ENCODE data around the gene WAS. TPM values are rescaled to one million over a fixed set of nuclear protein-coding genes. Genes with fewer than 3 reads are reported as not detected.
A peak's percentile ranks its signal among the peaks of the same experiment; 100 is the strongest.
"Not testable (repeated sequence)": the region's sequence is repeated elsewhere in the genome, so short reads cannot be mapped to it uniquely, and the experiment has no call there.

WAS gene
- total RNA-seq, 1 donor from 2014 or later: 14.4 TPM

DNA sequence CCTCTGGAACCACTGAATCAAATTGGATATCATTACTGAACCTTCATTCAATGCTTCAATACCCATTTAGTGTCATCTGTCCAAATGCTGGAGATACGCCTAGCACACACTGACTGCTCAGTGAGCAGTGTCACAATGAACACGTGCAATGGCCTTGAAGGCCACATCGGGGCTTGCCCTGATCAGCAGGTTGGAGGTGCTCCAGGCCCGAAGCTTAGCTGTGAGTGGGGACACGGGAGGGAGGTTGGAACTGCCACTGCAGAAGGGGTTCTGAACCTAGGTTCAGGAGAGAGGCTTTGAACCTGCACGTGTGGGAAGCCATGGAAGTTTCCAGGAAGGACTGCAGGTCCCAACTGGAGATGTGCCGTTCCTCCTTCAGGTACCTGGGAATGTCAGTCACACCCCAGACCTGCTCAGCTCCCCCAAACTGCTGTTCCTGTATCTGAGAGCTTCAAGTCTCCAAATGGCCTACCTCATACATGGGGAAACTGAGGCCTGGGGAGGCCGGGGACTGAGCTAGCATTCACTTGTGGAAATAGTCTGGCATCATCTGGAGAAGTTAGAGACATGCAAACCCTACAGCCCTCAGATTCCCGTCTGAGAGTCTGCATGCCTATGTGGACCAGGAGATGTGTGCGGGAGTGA lies 1.9 kb upstream of the WAS start:
- ATAC-seq: no peak
- DNase-seq (ENCODE audit: low spot score): no peak
- intact Hi-C loops (cut with DNase I): no loop called here

- DNase-seq (ENCODE audit: low spot score); intact Hi-C loops (cut with DNase I): not testable (repeated sequence)
- ATAC-seq: peak; percentile 75
Observed at GRCh38 chrX:48682795-48683194, 804 bp upstream of the WAS start.

- ATAC-seq: no peak
- no peak for DNase-seq (ENCODE audit: low spot score)
- intact Hi-C loops (cut with DNase I): no loop called here
Observed at GRCh38 chrX:48684134-48684533, 535 bp downstream of the WAS start.

DNA sequence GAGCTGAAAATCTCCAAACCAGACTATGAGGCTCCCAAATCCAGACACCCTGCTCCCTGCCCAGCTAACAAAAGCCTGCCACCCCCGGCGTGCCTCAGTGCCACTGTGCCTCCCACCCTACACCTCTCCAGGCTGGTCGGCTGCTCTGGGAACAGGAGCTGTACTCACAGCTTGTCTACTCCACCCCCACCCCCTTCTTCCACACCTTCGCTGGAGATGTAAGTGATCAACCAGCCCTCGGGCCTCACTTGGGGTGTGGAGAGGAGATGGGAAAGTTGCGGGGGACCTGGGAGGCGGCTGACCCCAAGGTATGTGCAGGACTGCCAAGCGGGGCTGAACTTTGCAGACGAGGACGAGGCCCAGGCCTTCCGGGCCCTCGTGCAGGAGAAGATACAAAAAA lies 1.8 kb downstream of the WAS start:
- DNase-seq (ENCODE audit: low spot score) (no peak), ATAC-seq (no peak)
- intact Hi-C loops (cut with DNase I): no loop called here

DNA sequence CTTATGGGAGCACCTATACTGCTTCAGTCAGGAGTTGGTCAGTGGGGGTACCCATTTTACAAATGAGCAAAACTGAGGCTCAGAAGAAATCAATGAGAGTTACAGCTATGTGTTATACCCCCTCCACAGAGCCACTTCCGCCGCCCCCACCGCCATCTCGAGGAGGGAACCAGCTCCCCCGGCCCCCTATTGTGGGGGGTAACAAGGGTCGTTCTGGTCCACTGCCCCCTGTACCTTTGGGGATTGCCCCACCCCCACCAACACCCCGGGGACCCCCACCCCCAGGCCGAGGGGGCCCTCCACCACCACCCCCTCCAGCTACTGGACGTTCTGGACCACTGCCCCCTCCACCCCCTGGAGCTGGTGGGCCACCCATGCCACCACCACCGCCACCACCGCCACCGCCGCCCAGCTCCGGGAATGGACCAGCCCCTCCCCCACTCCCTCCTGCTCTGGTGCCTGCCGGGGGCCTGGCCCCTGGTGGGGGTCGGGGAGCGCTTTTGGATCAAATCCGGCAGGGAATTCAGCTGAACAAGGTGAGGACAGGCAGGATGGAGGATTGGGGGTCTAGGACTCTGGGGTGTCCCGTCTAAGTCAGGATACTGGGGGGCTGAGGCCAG lies 5.0 kb downstream of the WAS start:
- intact Hi-C loops (cut with DNase I): no loop called here
- no peak for ATAC-seq

DNA sequence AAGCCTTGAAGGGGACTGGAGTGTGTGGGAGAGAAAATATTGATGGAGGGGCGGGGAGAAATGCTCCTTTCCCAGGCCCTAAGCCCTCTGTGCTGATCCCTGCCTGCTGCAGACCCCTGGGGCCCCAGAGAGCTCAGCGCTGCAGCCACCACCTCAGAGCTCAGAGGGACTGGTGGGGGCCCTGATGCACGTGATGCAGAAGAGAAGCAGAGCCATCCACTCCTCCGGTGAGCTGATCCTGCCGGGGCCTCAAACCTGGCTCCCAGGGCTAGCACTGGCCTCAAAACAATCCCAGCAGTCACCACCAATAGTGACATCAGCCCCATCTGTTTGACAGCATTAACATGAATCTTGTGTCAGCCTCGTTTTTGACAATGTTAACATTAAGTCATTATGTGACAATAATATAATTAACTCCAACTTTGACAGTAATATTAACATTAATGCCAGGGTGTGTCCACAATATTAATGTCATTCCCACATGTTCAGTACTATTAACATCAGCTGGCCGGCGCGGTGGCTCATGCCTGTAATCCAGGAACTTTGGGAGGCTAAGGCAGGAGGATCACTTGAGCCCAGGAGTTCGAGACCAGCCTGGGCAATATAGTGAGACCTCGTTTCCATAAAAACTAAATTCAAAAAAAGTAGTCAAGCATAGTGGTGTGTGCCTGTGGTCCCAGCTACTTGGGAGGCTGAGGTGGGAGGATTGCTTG lies 5.8 kb downstream of the WAS start:
- ATAC-seq: no peak
- no peak for DNase-seq (ENCODE audit: low spot score)
- intact Hi-C loops (cut with DNase I): no loop called here

More for the DNA sequence above, 5.0 kb downstream of the WAS start:
- DNase-seq (ENCODE audit: low spot score): no peak

DNA sequence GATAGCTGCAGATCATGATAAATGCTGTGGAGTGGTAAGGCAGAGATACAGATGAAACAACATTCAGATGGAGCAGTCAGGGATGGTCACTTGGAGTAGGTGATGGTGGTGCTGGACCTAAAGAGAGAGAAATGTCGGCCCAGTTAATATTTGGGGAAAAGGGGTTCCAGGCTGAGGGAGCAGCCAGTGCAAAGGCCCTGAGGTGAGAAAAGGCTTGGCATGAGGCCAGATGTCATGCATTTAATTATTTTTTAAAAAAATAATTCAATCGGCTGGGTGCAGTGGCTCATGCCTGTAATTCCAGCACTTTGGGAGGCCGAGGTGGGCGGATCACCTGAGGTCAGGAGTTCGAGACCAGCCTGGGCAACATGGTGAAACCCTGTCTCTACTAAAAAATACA lies 8.1 kb downstream of the WAS start:
- intact Hi-C loops (cut with DNase I); DNase-seq (ENCODE audit: low spot score); ATAC-seq: not testable (repeated sequence)

DNA sequence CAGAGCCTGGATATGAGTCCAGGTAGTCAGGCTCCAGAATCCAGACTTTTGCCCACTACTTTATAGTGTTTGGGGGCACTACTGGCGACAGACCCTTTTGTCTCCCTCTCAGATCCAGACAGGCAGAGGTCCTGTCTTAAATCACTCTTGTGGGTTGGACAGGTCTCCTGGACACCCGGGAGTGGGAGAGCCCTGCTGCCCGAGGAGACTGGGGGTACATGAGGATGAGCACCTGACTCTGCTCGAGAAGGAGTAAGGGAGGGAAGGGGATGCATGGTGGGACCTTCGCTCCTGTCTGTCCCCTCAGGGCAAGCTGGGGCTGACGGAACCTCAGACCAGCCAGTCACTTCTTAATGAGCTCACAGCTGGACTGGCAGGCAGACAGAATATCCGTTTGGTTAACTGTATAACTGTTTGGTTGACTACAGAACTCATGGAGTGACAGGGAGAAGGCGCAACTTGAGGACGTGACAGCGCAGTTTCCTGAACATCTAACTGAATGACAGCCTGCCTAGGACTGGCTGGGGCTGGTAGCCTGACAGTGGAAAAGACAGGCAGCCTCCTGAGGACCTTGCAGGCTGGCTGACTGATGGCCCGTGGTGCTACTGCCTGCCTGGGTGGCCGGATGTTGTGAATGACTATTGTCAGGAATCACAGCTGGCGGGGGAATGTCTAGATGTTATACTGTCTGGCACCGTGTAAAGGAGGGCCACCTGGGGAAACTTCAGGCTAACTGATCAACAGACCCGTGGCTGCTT lies 11.4 kb downstream of the WAS start:
- ATAC-seq (no peak), DNase-seq (ENCODE audit: low spot score) (no peak)
- intact Hi-C loops (cut with DNase I): no loop called here

DNA sequence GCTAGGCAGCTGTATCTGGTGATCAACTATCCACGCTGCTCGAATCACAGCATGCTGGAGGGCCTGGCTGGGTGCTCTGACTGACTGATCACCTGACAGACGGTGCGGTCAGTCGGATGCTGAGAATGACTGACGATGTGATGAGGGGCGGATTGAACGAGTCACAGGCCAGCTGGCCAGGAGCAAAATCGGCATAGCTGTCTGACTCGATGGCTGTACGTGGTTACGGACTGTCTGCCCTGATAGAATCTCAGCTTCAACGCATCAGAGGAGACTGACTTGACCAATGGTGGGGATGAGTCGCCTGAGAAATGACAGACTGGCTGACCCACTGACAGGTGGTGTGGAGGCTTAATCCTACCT lies 11.9 kb downstream of the WAS start:
- ATAC-seq (peak; percentile 41), DNase-seq (ENCODE audit: low spot score) (no peak)
- intact Hi-C loops (cut with DNase I): no loop called here

- ATAC-seq: peak; percentile 24
- no peak for DNase-seq (ENCODE audit: low spot score)
- intact Hi-C loops (cut with DNase I): no loop called here
Observed at GRCh38 chrX:48695925-48696300, 12.3 kb downstream of the WAS start.

GRCh38 chrX:48696301-48696908 lies 12.8 kb downstream of the WAS start, which contains the start of gene SUV39H1:
TSS of gene SUV39H1 (plus strand) at chrX:48696734. CDS start at chrX:48696785, 51 bp downstream.
- DNase-seq (ENCODE audit: low spot score) (peak; percentile 90), ATAC-seq (peak; percentile 98)
- intact Hi-C loops (cut with DNase I): no loop called here

DNA sequence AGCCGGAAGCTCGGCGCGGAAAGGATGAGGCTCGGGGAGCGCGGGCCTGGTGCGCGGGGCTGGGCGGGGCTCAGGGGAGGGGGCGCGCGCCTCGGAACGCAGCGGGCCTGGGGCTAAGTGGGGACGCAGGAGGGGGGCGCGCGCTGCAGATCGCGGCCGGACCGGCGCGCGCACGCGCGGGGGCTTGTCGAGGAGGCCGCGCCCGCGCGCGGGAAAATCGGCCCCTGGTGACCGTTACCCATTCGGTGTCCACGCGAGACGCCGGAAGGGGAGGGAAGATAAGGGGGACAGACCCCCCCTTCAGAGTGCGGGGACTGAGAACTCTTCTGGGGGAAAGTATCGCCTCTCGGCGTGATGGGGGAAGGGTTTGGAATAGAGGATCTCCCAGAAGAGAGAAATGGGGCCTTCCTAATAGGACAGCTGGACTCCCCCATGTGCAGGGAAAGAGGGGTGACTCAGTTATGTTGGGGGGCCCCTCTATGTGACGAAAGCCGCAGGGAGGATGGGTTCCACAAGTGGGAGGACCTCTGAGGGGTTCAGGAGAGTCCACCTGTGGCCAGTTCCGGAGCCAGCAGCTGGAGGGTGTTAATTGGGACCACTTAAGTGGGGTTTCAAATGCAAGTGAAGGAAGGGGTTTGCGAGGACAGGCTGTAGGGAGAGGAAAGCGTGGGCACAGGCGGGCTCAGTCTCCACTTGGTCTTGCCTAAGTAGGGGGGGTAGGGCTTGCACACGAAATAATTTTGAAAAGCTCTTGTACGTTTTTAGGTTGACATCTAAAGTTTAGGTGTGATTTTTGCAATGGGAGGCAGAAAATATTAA lies 13.5 kb downstream of the WAS start:
- no peak for ATAC-seq
- intact Hi-C loops (cut with DNase I): no loop called here

DNA sequence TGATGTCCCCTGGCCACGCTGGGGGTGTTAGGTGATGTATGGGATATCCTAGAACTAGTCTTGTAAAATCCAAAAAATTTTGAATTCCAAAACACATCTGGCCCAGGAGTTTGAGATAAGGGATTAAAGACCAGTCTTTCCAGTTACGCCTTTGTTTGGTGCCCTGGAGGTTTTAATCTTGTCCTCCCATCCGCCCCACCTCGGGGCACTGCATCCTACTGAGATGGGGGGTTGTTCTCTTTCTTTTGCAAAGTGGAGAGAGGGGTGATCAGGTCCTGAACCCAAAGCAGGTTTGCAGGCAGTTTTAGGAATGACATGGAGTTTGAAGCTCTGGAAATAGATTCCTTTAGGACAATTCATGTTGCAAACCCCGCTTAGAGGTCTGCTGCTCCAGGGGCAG lies 14.7 kb downstream of the WAS start:
- intact Hi-C loops (cut with DNase I): no loop called here
- ATAC-seq: no peak
- DNase-seq (ENCODE audit: low spot score): no peak

More for the DNA sequence above, 13.5 kb downstream of the WAS start:
- DNase-seq (ENCODE audit: low spot score): no peak

DNA sequence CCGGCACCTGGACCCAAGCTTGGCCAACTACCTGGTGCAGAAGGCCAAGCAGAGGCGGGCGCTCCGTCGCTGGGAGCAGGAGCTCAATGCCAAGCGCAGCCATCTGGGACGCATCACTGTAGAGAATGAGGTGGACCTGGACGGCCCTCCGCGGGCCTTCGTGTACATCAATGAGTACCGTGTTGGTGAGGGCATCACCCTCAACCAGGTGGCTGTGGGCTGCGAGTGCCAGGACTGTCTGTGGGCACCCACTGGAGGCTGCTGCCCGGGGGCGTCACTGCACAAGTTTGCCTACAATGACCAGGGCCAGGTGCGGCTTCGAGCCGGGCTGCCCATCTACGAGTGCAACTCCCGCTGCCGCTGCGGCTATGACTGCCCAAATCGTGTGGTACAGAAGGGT lies 16.6 kb downstream of the WAS start:
- intact Hi-C loops (cut with DNase I): no loop called here
- DNase-seq (ENCODE audit: low spot score): no peak
- ATAC-seq: no peak

GRCh38 chrX:48700951-48701653 lies 17.5 kb downstream of the WAS start:
- intact Hi-C loops (cut with DNase I): no loop called here
- DNase-seq (ENCODE audit: low spot score) (no peak), ATAC-seq (no peak)

DNA sequence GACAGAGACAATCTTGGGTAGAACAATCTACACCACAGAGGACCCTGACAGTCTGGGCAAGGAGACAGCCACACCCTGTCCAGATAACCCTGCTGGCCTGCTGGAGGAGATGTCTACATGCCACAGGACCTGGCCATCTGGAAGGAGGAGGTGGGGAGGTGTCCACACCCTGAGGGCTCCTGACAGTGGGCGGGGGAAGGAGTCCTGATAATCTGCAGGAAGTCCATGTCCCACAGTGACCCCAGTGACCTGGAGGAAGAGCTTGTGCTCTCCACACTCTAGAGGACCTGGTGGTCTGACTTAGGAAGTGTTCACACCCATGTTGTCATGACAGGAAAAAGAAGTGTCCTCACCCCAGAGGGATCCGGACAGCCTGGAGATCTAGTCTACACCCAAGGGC lies 18.4 kb downstream of the WAS start:
- ATAC-seq (no peak), DNase-seq (ENCODE audit: low spot score) (no peak)
- intact Hi-C loops (cut with DNase I): no loop called here

DNA sequence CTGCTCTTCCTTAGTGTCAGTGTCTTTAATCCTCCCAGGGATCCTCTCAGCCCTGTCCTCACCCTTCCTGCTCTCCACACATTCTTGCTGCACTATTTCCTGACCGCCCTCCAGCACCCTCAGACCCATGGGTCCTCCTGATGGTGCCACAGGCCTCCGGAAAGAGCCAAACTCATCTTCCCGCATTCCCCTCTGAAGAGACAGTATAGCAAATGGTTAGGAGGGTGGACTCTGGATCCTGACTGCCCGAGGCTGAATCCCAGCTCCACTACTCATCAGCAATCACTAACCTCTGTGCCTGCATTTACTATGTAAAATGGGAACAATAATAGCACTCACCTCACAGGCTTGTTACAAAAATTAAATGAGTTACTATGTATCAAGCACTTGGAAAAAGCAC lies 19.1 kb downstream of the WAS start:
- ATAC-seq (no peak), DNase-seq (ENCODE audit: low spot score) (no peak)
- intact Hi-C loops (cut with DNase I): no loop called here

- DNase-seq (ENCODE audit: low spot score) (no peak), ATAC-seq (no peak)
- intact Hi-C loops (cut with DNase I): no loop called here
Observed at GRCh38 chrX:48703228-48703627, 19.6 kb downstream of the WAS start.

All from sciatic nerve (tissue), 2 donors.